Skeletal muscle cell (primary cell): Measurements from ENCODE around the gene BMP8A.
"Not testable (repeated sequence)": the region's sequence is repeated elsewhere in the genome, so short reads cannot be mapped to it uniquely, and the experiment has no call there.

Experiments used
- DNase-seq: peaks from one replicate; pipeline ENCODE4 v3.0.0-alpha.2; 2010; ENCODE audit warnings: low read depth
- H3K4me3 ChIP-seq: 2 replicates; pipeline ENCODE4 v1.5.1; 2011; ENCODE audit warnings: low read depth, mild to moderate bottlenecking, control low read depth, low read length, moderate library complexity

BMP8A gene

GRCh38 chr1:39522661-39523567, 31.5 kb downstream of the BMP8A start:
- no peak overlapping the region for H3K4me3 ChIP-seq
- DNase-seq = no peak

- H3K4me3 ChIP-seq = no peak overlapping the region
- DNase-seq = no peak
These were observed 32.7 kb downstream of the BMP8A start for GRCh38 chr1:39524171-39524570.

DNA sequence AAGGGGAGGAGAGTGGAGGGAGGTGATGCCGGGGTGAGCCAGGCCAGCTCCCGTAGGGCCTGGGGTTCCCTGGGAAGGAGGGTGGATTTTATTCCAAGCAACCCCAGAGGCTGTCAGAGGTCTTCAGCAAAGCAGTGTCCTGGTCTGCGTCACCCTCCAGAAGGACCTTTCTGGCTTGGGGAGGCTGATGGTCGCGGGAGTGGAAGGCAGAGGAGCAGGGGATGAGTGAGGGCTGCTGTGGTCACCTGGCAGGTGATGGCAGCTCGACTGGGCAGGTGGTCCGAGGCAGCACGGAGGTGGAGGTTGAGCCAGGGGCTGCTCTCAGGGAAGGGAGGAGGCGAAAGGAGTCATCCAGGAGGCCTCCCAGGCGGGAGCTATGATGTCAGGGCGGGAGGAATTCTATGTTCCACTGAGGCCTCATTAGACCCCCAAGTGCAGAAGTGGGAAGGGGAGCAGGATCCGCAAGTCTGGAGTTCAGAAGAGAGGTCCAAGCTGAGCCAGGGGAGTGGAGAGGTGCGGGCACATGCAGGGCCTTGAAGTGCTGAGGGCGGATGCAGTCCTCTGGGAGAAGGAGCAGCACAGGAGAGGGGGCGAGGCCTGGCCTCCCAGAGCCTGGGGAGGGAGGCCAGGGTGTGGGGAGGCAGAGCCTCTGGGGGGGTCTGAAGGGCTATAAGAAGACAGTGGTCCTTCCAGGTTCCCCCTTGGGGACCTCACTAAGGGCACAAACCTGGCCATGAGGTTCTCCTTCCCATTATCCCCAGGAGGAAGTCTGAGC, 33.3 kb downstream of the BMP8A start:
- H3K4me3 ChIP-seq = no peak overlapping the region
- DNase-seq = no peak

DNA sequence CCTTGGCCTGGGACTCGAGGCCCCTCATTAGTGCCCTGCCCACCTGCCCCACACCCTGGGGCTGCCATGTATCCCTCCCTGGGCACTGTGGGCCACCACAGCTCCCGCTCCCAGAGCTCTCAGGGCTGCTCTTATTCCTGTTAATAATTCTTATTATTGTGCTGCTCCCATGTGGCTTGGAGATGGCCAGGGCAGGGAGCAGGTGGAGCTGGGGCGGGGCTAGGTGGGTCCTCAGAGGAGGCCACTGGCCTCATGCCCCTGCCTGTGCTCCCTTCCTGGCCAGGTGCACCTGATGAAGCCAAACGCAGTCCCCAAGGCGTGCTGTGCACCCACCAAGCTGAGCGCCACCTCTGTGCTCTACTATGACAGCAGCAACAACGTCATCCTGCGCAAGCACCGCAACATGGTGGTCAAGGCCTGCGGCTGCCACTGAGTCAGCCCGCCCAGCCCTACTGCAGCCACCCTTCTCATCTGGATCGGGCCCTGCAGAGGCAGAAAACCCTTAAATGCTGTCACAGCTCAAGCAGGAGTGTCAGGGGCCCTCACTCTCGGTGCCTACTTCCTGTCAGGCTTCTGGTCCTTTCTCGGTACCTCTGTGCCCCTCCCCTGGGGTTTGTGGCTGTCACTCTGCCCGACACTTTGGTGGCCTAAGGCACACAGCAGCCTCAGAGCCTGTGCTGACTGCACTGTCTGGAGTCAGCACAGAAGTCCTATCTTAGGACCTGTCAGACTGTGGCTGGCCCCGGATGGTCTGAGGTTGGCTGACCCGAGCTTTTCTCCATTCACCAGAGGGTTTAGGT, 34.1 kb downstream of the BMP8A start:
- DNase-seq = no peak
- H3K4me3 ChIP-seq = no peak overlapping the region

- no peak overlapping the region for H3K4me3 ChIP-seq
- no peak for DNase-seq
These were observed 35.2 kb downstream of the BMP8A start for GRCh38 chr1:39526466-39527189.

DNA sequence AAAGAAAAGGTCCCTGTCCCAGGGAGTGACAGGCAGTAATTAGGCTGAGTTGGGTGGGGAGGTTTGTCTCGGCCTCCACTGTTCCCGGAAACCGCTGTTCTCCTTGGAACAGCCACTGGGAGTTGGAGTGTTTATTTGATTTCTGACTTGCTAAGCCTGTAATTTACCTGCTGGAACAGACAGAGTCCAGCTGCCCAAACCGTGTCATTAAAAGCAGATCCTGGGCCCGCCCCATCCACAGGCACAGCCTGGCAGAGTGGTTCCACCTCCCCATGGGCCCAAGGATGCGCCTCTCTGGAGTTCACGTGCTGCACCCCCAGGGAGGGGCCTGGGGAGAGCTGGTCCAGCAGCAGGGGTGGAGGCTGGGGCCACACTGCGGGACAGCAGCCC, 35.7 kb downstream of the BMP8A start:
- H3K4me3 ChIP-seq, DNase-seq: not testable (repeated sequence)

DNA sequence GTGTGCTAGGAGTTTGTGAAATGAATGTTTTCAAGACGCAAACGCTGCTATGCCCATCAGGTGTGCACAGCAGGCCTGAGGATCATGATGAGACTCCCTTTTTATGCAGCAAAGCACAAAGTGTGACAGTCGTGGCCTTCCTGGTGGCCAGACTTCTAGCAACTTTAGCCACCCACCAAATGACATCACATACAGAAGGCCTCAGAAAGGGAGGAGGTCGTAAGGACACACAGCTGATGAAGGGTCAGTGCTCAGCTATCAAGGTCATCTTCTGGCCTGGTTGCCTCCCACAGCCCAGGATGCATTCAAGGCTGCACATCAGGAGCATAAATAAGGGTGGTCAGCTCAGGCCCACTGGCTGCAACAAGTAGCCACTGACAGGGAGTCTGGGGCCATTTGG, 36.6 kb downstream of the BMP8A start:
- H3K4me3 ChIP-seq = no peak overlapping the region
- no peak for DNase-seq

GRCh38 chr1:39529901-39530535, 38.6 kb downstream of the BMP8A start:
- no peak overlapping the region for H3K4me3 ChIP-seq
- no peak for DNase-seq

GRCh38 chr1:39531526-39531925, 40.1 kb downstream of the BMP8A start:
- DNase-seq = no peak
- H3K4me3 ChIP-seq = no peak overlapping the region

- no peak for DNase-seq
- no peak overlapping the region for H3K4me3 ChIP-seq
These were observed 42.0 kb downstream of the BMP8A start for GRCh38 chr1:39533442-39533841.

DNA sequence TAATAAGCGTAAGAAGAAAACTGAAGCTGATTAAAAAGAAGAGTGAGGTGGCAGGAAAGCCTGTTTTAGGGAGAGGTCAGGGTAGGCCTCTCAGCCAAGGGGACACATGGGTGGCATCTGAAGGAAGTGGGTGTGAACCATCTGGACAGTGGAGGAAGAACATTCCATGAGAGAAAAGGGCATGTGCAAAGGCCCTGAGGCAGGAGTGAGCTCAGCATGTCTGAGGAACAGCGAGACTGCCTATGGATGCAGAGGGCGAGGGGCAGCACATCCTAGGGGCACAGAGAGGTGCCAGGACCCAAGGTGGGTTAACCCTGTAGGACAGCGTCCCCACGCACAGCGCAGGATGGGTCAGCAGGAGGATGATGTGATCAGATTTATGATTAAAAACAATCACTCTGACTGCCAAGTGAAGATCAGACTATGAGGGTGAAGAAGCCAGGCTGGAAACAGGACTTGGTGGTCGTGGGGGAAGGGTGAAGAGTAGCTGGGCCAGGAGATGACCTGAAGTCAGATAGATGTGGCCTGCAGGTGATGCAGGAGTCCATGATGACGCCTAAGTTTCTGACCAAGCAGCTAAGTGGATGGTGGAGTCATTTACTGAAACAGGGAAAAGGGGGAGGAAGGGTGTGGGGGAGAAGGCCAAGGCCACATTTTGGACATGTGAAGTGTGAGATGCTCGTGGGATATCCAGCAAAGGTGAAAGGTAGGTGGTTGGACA, 47.3 kb downstream of the BMP8A start:
- no peak overlapping the region for H3K4me3 ChIP-seq
- DNase-seq = no peak

DNA sequence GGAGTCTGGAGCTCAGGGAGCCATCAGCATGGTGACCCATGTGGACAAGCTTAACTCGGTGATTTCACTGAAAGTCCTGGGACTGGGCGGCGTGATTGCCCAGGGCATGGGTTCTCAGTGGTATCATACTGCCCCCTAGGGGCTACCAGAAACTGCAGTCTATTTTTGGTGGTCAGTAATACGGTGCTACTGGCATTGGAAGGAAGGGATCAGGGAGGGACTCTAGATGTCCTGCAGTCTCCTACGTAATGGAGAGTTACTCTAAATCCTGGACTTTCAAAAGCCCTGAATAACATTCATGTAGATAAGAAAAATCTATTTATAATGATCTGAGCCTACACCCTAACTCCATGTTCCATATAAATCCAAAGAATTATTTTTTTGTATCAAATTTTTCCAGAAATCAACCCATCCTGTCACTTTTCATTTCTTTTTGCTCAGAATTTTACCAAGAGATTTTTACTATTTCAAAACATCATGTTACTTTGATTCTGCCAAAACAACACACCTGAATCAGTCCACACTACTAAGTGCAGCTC, 47.9 kb downstream of the BMP8A start:
- no peak overlapping the region for H3K4me3 ChIP-seq
- peak; percentile 25 for DNase-seq

DNA sequence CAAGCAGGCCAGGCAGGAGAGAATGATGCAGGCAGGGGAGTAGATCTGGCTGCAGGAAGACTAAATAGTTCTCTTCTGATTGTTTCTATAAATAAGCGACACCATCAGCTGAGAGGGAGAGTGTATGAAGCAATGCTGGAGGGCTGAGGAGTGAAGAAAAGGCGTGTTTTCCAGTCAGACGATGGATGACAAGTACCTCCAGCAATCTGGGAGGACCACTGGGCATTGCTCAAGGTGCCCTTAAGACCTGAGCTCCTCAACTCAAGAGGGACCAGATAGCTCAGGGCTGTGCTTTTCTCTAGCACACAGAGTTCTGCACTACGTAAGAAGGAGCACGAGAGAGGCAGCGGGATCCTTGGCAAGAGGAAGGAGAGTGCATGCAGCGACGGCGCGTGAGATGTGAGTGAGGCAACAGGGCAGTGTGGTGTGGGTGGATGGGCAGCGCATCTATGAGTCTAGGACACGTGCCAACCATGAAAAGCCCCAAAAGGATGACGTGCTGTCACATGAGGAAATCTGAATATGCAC, 49.1 kb downstream of the BMP8A start:
- DNase-seq = peak; percentile 91
- no peak overlapping the region for H3K4me3 ChIP-seq

DNA sequence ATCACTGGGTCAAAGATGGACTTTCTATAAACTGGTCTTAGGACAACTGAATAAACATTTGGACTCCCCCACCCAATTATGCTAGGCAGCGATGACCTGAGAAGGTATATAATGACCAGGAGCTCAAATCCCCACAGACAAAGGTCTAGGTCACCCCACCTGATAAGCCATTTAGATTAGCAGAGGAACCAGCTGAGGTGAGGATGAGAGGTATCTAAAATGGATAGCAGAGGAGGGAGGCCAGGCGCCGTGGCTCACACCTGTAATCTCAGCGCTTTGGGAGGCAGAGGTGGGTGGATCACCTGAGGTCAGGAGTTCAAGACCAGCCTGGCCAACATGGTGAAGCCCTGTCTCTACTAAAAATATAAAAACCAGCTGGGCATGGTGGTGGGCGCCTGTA, 51.5 kb downstream of the BMP8A start:
- no peak overlapping the region for H3K4me3 ChIP-seq
- DNase-seq = no peak

- H3K4me3 ChIP-seq = no peak overlapping the region
- no peak for DNase-seq
These were observed 52.9 kb downstream of the BMP8A start for GRCh38 chr1:39544327-39544726.

DNA sequence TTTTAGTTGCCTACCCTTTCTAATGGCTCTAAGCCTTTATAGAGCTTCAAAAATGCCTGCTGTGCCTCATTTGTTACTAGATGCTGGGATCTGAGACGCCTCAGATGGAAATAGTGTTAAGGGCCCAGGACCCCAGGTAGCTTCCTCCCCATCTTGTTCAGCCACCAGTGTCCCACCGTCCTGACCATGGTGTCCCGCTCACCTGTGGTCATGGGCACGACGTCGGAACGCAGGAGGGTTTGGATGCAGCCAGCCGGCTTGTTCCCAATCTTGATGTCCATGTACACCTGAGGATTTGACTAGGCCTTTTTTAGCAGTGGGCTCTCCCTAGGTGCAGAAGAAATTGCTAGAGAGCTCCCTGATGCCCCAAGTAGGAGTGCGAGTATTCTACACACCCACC, 54.1 kb downstream of the BMP8A start:
- no peak overlapping the region for H3K4me3 ChIP-seq
- no peak for DNase-seq

DNA sequence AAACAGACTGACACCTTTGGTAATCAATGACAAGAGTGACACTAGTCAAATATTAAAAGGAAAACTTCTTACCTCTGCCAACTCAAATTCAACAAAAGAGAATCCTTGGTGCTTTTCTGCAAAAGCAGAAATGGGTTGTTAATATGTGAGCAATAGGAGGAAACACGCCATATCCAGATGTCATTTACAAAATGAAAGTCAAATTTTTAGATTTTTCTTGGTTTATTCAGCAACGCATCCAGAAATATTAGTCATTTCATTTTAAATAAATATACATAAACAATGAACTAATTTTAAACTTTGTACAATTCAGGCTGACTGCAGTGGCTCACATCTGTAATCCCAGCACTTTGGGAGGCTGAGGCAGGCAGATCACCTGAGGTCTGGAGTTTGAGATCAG, 62.8 kb downstream of the BMP8A start:
- no peak for DNase-seq
- H3K4me3 ChIP-seq = no peak overlapping the region

GRCh38 chr1:39561279-39561678, 69.8 kb downstream of the BMP8A start:
- no peak overlapping the region for H3K4me3 ChIP-seq
- no peak for DNase-seq
